HG03442 (cell line): ENCODE measurements around the gene EEF1G.
A peak's percentile ranks its signal among the peaks of the same experiment; 100 is the strongest.
"Not testable (repeated sequence)": the region's sequence is repeated elsewhere in the genome, so short reads cannot be mapped to it uniquely, and the experiment has no call there.

Source experiments
- ATAC-seq: cut with Tn5 transposase; IDR thresholded peaks from one replicate; pipeline ENCODE4 v1.9.1; 2021; ENCODE audit warnings: mild to moderate bottlenecking, moderate library complexity; ENCODE audit not compliant: unreplicated experiment

EEF1G gene

DNA sequence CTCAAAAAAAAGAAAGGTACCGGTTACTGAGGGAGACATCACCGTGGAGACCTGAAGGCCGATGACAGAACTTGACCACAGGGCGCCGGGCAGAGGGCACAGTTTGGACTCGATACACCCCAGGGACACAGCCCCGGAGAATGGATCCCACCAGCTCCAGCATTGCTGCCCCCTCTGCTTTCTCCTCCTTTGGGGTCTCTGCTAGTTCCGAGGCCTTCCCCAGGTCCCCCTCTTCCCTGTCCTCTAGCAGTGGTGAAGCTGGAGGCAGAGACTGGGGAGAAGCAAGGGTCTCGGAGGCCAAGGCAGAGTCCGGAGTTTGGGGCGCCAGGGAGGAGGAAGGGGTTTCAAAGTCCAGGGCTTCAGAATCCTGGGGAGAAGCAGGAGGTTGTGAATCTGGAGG lies 4.8 kb upstream of the EEF1G start:
- no peak for ATAC-seq

DNA sequence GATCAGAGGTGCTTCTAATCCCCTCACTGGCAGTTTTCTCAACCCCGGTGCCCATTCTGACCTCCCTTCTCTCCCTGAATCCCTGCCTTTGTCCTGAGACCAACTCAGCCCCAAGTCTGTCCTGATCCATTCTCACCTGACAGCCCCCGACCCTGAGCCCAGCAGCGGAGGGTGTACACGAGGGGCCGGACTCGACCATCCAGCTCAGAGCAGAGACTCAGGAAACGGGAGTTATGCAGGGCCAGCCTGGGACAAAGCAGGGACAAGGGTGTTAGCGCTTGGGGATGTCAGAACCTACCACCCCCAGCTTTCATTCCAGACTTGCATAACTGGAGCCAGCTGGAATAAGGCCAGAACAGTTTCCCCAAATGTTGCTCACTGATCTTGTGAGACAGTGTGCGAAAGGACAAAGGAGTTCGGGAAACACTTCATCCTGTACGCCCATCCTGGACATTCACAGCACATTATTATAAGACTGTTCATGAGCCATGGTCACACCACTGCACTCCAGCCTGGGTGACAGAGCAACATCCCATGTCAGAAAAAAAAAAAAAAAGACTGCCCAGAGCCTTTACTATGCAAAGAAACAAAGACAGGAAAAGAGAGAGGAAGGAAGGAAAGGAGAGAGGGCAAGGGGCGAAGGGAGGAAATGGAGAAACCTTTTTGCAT lies 3.5 kb upstream of the EEF1G start:
- ATAC-seq: no peak

DNA sequence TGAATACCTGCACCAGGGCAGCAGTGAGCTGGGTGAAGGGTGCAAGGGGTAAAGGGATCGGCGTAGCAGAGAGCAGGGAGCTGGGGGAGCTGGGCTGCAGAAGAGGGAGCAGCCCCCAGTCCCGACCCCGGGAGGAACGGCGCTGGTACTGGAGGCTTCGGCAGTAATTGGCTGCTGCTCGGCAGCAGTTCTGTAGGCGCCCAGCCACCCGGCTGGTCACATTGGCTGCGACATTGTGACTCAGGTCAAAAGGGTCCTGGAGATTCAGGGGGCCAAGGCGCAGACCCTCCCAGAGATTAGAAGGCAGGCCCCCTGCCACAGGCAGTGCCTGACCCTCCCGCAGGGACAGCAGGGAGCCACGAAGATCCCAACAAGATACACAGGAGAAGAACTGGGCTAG lies 2.1 kb upstream of the EEF1G start:
- ATAC-seq: no peak

- no peak for ATAC-seq
Measured at GRCh38 chr11:62575156-62575555, 1.5 kb upstream of the EEF1G start.

DNA sequence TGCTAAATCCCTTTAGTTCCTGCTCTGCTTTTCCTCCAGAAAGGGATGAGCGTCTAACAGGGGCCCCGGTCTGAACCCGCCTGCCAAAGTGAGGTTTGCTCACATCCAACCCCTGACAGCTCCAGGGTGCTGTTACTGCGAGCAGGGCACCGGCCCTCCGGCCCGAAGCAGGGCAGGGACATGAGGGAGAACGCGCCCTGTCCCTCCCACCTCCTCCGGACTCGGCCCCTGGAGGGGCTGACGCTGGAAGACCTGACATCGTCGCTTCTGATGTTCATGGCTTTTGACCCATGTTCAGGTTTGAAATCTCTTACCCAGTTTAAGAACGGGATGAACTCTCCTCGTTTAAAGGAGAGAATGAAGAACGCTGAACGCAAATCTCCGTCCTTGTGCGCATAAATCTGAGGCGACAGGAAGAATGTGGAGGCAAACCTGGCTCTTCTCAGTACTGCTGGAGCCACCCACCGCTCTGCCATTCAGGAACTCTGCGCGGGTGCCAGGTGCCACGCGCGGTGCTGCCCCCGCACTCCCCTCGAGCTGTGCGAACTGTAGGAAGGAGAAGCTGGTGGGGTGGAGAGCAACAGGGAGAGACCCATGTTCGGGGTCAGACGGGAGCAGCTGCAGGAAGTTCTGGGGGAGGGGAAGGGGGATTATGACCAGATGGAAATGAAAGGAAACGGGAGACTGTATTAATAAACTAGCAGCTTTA lies 826 bp upstream of the EEF1G start:
- peak; percentile 10 for ATAC-seq

DNA sequence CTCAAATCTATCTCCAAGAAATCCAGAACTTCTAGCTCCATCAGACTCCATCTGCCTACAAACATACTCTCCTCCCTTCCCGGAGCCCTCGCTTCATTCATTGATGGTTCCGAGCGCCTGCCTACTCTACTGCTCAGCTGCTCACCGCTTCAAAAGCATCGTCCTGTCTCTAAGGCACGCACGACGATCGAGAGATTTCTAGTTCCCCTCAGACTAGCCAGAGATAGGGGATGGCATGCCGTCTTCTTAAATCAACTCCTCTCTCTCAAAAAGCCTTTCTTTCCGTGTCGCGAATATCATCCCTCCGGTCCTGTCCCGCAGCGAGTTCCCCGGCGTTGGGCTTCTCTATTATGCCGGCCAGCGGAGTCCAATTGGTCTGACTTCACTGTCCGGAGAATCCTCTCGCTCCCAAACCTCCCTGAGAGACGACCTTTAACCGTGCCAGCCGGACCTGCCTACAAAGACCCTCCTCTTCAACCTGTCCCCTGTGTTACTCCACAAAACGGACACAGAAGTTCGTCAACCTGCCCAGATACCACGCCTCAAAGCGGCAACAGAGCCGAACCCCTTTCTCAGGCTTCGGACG lies 592 bp downstream of the EEF1G start:
- no peak for ATAC-seq

- ATAC-seq: no peak
Measured at GRCh38 chr11:62572431-62572830, 1.3 kb downstream of the EEF1G start.

GRCh38 chr11:62571493-62571892 lies 2.2 kb downstream of the EEF1G start:
- not testable (repeated sequence) for ATAC-seq

DNA sequence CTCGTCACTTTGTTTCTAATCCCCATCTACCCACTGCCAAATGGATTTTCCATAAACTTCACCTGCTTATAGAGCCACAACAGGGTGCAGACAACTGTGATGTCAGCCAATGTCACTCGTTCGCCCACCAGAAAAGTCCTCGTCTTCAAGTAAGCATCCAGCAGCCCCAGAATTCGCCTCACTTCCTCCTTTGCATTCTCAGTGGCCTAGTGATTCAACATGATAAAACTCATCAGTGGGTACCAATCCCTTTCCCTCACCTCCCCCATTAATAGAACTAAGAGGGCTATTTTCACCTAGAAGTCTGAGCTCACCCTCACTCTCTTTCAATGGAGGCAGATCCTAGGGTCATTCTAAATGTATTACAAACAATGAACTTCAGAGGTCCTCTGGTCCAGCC lies 2.8 kb downstream of the EEF1G start:
- not testable (repeated sequence) for ATAC-seq

GRCh38 chr11:62569611-62570010 lies 4.1 kb downstream of the EEF1G start:
- ATAC-seq: no peak

DNA sequence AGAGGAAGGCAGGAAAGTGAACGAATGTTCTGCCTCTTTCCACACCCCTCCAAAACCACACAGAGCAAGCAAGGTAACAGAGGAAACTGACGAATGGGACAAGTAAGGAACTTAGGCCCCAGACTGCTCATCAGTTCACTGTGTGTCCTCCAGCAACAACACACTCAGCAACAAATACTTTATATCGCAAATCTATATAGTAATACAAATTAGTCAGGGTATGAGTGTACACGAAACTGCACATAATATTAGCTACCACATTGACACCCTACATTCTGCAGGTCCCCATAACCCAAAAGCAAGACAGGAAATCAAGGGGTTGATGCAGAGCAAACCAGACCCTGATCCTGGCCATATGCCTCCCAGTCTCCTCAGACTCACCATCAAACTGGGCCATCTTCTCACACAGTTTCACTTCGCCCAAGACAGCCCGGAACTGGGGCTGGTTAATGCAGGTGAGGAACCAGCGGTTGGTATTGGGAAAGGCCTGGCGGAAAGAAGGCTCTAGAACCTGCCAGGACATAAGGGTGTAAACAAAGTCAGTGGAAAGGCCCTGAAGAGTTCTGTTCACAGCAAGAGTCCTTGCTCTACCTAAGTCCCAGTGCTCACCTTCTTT lies 6.6 kb downstream of the EEF1G start:
- no peak for ATAC-seq

DNA sequence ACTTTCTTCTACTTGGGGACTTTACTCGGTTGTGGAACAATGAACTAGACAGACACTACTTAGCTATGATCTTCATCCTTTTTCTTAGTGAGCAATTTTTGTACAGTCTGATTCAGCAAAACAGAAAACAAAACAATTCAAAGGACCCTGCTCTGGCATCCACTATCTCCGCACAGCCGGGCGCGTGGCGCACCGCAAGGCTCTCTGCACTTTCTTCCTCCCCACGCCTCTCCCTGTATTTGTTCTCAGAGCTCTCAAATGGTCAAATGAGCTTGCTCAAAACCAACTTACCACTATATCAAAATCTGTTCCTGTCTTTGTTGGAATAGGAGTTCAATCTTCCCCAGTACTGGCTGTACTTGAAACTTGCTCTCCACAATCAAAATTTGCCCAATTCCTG lies 7.4 kb downstream of the EEF1G start:
- no peak for ATAC-seq

DNA sequence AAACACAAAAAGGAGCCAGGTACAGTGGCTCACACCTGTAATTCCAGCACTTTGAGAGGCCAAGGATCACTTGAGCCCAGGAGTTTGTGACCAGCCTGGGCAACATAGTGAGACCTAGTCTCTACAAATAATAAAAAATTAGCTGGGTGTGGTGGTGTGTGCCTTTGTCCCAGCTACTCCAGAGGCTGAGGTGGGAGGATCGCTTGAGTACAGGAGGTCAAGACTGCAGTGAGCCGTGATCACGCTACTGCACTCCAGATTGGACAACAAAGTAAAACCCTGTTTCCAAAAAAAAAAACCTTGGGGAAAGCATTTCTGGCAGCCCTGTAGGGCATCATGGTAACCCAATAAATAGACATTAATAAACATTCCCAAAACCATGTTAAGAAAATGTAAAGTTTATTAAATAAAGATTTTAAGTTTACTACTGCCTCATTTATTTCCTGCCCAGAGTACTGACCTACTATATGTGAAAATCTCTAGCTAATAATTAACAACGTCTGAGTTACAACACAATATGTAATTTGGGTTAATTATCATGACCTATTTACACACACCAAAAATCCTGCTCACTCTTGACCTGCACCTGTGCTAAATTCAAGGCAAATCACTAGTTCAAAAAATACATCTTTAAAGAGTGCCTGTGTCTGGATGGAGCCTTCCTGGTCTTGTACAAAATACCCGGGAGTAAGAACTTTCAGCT lies 8.4 kb downstream of the EEF1G start:
- no peak for ATAC-seq

DNA sequence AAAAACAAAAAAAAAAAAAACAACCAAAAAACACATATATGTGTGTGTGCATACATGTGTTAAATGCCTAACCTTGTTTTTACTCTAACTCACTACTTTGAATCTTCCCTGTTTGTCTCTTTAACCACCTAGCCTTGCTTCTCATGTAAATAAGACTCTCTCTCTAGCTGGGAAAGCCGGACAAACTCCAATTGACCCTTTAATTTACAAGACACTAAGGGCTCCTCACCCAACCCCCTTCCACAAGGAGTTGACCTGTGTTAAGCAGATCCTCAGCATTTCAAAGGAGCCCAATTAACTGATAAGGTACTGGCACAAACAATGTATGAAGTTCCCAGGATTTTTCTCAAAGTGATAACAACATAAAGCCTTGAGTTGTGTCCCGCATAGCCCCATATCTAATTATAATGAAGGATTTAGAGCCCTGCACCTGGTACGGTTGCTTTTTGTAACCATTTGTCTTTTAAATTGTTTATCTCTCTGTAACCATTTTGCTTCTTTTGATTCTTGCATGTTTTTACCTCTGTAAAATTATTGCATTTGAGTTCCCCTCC lies 11.9 kb downstream of the EEF1G start:
- ATAC-seq: not testable (repeated sequence)

- ATAC-seq: no peak
Measured at GRCh38 chr11:62560566-62561103, 13.1 kb downstream of the EEF1G start.

- ATAC-seq: not testable (repeated sequence)
Measured at GRCh38 chr11:62559626-62560025, 14.1 kb downstream of the EEF1G start.

DNA sequence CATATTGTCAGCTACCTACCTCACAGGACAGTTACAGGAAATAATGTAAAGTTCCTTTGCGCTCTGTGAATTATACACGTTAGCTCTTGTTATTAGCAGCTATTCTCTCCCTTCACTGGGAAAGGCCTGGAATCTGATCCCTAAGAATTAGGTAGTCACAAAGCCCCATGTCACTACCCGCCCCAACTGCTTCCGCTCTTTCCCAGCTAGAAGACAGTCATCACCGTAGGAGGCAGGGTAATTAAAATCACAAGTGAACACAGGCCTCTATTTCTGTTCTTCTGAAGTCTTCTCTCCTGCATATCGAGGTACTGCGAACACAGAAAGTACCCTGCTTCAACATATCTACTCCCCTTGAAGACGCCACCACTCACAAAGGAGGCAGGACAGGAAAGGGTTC lies 14.5 kb downstream of the EEF1G start:
- ATAC-seq: no peak

DNA sequence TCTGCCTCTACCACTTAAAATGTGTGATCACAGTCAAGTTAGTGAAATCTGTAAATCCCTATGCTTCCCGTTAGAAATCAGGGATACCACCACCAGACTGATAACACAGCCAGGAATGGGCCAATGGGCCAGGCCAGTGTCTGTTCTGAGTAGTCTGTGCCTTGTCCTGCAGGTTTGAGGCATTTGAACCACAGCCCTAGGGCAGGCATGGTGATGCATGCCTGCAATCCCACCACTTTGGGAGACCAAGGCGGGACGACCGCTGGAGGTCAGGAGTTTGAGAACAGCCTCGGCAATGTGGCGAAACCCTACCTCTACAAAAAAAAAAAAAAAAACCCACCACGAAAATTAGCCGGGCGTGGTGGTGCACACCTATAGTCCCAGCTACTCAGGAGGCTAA lies 15.0 kb downstream of the EEF1G start:
- no peak for ATAC-seq

DNA sequence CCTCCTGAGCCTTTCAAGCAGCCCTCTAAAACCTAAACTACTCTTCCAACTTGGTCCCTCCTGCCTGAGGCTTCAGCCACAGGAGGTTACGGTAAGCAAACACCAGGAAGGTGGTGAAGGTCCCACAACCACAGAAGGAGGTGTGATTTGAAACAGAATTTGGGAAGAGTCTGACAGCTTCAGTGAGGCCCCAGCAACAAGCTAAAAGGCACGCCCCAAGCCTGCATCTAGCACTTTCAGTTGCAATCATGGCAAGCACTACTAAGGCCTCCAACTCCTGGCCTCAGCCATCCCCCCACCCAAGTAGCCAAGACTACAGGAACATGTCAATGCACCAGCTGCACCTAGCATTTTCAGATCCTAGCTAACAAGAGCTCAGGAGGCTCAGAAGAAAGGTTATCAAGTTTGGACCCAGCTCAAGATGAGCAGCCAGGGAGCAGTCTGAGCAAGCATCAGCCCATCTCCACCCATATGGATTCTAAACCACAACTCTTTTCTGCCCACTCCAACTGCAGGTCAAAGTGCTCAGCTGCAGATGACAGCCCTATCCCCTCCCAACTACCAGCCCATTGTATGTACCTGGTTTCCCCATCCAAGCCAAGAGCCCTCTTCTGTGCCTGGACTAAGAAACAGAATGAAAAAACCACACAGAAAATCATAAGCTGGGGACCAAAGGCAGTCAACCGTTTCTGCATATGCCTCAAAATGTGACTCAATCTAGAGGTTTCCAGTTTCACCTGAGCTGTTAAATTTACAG lies 16.6 kb downstream of the EEF1G start:
- ATAC-seq: peak; percentile 23
